GM21360 (cell line): ENCODE results near the gene RBM38.

Experiments used
- ATAC-seq: cut with Tn5 transposase; IDR thresholded peaks from one replicate; pipeline ENCODE4 v1.9.1; 2021; ENCODE audit warnings: mild to moderate bottlenecking, moderate library complexity; ENCODE audit not compliant: unreplicated experiment

Gene RBM38

DNA sequence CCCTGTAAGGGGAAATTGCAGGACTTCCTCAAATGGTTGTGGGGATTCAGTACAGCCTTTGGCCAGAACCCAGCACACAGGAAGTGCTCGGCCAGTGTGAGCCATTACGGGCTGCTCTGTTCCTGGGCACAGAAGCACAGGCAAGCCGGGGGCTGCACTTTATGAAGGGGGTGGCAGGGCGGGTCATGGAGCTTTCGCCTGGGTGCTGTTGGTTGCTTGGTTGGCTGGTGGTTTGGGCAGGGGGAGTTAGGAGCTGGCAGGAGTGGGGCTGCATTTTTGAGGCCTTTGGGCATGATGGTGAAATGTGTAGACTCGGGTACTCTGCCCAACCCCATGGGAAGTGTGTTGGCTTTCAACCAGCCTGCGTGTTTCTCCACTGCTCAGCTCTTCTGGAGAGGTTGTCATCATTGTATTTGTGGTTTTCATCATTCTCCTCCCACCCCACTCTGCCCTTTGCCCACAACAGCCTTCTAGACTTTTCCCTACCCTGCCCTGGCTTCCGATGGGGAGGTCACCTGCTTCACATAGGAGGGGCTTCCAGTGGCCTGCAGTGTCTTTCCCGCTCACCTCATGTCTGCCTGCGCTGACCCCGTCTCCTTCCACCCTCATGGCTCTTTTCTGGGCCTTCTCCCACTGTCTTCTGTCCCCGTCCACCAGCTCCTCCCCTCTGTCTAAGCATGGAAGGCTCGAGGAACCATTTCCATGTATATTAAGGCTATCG lies 16.1 kb upstream of the RBM38 start:
- no peak for ATAC-seq

DNA sequence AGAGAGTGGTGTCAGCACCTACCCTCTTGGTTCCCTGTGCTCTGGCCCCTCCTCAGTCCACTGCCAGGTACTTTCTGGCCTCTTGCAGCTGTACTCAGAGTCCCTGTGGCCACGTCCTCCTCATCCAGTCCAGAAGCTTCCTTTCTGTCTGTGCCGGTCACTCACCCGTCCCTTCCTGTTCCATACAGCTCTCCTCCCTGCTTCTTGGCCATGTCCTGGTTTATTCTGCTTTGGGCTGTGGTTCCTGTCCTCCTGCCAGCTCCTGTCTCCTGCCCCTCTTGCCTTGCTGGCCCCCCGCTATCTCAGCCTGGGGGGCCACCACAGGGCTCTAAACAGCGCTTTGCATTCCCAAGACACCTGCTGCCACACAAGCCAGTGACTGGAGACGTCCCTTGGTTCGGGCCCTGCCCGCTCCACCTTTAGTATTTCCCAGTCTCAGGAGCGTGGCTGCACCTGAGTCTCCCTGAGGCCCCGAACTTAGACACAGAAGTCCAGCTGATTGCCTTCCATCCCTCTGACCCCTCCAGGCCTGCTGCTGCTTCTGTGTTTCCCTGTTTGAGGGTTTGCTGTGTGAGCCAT lies 15.5 kb upstream of the RBM38 start:
- ATAC-seq: no peak

DNA sequence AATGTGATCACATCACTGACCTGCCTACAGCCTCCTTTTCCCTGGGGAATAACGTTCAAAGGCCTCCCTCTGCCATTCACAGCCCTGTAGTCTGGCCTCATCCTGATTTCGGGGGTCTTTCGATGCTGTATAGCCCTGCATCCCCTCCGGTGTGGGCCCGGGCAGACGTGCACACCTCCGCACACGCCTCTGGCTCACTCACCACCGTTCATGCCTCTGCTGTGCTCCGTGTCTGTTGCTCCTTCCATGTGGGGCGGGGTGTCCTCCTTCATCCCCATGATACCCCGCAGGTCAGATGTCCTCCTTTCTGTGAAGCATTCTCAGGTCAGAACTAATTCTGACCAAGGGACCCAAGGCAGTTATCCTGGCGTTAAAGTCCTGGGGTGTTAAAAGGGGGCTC lies 13.8 kb upstream of the RBM38 start:
- ATAC-seq: no peak

DNA sequence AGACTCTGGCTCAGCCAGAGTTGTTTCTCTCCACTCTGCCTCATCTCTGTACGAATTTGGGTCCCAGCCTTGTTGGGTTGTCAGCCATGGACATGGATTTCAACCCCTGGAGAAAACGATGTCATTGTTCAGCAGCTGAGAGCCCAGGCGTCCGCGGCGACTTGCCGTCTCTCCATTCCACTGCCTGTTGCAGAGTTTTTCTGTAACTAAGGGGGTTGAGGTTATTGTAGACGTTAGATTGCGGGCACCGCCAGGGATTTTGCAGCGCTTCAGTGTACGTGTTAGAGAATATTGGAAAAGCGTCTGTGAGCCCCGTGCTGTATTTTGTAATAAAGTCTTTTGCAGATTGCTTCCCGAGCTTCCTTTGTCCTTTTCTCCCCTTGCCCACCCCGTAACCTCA lies 13.1 kb upstream of the RBM38 start:
- ATAC-seq: no peak

DNA sequence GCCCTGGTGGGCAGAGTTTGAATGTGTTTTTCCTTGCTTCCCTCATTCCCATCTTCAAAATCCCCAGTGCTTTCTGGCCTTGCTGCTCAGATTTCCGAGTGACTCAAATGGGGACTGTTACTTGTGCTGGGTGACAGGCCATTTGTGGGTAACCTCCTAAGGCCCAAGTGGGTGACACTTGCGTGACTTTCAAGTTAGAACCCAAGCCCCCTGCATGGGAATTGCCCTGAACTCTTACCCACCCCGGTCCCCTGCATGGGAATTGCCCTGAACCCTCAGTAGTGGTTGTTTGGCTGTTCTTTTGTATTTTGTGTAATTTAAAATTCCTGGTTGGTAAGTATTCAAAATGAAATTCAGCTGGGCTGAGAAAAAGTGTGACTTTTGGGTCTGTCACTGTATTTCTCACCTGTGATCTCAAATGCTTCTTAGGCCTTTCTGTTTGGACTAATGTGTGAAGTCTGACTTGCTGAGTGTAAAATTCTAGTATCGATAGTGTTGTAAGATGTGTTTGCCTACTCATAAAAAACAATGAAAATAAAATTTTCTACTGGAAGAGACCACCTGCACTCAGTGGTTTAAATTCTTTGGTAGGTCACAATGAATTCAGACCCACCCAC lies 12.4 kb upstream of the RBM38 start:
- ATAC-seq: no peak

- ATAC-seq: no peak
Observed at GRCh38 chr20:57379263-57379647, 11.9 kb upstream of the RBM38 start.

GRCh38 chr20:57380081-57380750 lies 11.0 kb upstream of the RBM38 start:
- ATAC-seq: no peak

DNA sequence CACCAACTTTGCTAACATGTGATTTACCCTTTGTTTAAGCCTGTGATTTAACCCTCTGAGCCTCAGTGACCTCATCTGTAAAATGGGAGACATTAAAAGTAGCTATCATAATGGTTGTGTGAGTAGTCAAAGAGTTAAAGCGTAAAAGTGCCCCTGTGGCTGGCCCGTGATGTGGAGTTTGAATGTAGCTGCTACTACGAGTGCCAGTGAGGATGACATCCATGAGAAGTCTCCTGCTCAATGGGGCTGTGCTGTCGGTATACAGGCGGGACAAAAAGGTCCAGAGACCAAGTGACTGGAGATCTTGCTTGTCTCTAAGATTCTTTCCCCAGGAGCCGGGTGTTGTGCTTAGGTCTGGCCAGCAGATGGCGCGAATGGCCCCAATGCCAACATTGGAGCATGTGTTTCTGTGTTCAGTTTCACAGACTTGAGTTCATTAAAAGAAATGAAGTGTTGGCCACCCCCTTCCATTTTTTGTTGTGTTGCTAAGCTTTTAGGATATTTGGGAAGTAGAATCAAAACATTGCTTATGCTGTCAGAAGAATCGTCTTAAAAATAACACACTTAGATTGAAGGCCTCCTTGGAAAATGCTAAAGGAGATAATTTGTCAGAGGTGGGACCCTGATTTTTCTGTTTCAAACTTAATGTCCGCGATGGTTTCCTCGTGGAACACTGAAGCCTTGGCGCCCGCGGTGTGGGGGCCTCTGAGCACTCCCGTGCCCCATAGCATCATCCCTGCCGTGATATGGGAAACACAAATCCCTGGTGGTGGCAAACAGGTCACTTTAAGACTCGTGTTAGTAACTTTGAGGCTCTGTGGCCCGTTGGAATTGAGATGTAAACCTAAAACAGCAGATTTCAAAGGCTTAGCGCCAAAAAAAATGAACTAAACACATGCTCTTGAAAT lies 9.3 kb upstream of the RBM38 start:
- no peak for ATAC-seq

- ATAC-seq: no peak
Observed at GRCh38 chr20:57382516-57382915, 8.7 kb upstream of the RBM38 start.

GRCh38 chr20:57383447-57384347 lies 7.5 kb upstream of the RBM38 start:
- ATAC-seq: no peak

DNA sequence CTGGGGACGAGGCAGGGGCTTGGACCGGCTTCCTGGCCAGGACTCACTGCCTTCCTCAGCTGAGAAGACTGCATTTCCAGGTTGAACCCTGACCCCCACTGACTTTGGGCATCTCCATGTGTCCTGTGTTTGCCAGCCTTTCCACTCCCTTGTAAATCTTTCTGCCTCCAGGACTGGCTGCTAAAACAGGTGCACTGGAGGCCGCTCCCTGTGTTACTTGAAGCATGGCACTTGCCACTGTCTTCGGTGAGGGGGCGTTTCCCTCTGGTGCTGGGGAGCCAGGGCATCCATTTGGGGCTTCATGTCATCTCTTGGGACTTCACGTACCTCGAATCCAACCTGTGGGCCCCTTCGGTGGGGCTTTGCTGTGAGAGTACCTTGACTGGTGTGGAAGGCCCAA lies 6.7 kb upstream of the RBM38 start:
- no peak for ATAC-seq

DNA sequence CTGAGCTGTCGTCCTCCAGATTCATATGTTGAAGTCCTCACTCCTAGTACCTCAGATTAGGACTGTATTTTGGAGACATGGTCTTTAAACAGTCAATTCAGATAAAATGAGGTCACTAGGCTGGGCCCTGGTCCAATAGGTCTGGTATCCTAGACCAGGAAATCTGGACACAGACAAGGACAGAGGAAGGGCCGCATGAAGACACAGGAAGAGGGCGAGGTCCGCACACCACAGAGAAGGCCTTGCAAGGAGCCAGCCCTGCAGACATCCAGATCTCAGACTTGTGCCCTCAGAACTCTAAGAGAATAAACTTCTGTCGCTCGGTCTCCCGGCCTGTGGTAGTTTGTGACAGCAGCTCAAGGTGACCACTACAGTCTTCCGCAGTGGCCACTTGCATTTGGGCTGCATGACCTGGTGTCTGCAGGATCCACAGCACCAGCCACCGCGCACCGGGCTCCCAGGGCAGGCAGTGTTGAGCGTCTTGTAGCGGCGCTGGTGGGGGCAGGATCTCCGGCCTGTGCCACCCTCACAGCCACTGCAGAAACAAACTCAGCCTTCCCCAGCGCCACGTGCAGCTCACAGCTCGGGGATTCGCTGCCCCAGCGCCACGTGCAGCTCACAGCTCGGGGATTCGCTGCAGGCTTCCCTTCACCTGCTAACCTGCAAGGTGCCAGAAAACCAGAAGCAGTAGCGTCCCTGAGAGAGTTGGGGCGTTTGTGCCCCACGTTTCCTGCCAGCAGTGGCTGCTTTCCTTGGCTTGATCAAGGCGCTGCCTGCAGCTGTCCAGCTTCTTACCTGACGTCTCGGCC lies 6.0 kb upstream of the RBM38 start:
- ATAC-seq: no peak

DNA sequence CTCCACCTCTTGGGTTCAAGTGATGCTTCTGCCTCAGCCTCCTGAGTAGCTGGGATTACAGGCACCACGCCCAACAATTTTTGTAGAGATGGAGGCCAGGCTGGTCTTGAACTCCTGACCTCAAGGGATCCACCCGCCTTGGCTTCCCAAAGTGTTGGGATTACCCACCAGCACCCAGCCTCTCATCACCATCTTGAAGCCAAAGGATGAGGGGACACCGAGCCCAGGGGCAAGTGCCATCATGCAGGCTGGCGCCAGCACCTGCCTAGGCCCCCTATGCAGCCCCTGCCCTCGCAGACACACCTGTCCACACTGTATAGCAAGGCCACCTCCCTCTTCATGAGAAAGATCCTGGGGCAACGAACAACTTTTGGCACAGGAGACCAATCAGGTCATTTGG lies 5.3 kb upstream of the RBM38 start:
- no peak for ATAC-seq

DNA sequence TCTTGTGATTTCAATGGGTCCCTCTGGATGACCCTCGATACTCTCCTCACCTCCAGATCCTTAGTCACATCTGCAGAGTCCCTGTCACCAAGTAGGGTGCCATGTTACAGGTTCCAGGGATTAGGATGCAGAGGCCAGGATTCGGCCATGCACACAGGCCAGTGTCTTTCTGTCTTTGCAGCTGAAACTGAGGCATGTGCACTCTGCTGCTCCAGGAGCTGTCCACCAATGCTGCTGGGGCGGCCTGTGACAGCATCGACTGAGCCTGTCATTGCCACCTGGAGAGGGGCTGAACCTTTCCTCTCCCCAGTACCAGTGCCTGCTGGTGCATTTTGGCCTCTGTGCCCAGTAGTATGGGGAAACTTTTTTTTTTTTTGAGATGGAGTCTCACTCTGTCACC lies 4.4 kb upstream of the RBM38 start:
- ATAC-seq: no peak

GRCh38 chr20:57387463-57387862 lies 3.7 kb upstream of the RBM38 start:
- no peak for ATAC-seq

DNA sequence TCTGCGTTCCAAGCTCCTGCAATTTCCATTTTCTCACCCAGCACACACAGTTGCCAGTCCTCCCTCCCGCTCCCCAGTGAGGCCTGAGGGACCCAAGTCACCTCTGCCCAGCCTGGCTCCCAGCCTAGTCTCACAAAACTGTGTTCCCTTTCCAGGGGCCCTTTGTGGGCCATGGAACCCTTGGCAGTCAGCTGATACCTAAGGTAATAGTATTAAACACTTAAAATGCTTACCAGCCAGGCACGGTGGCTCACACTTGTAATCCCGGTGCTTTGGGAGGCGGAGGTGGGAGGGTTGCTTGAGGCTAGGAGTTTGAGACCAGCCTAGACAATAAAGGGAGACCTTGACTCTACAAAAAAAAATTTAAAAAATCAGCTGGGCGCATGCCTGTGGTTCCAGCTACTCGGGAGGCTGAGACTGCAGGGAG lies 3.2 kb upstream of the RBM38 start:
- ATAC-seq: no peak

DNA sequence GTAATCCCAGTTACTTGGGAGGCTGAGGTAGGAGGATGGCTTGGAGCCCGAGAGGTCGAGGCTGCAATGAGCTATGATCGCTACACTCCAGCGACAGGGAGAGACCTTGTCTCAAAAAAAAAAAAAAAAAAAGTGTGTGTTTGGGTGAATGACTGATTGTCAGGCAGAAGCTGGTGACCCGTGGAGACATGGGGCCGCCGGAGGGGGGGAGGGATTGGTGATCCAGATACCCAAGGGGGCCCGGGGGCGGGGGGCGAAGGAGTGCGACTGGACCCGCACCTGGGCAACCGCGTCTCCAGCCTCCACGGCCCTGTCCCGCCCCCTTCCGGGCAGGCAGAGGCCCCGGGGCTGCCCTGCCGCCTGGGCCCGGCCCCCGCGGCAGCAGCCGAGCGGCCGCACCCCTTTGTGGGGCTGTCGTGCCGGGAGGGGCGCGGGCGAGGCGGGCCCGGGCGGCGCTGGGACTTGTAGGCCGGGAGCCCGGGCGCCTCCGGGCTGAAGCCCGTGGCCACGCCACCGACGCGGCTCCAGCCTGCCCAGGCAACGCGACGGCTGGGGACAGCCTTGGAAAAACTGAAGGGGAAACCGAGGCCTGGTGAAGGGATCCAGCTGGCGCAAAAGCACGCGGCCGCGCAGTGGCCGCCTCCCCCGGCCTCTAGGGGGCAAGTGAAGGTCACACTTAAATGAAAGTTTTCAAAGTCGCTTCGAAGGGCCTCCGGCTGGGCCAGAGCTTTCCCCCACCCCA lies 2.1 kb upstream of the RBM38 start:
- no peak for ATAC-seq
